ENCODE results near the gene EIF5B. TPM values are rescaled to one million over a fixed set of nuclear protein-coding genes. Genes with fewer than 3 reads are reported as not detected.

Gene EIF5B
- total and polyA plus RNA-seq, 3 experiments from 2014 or later: 18.1 to 96.2 (median 82.8) TPM

DNA sequence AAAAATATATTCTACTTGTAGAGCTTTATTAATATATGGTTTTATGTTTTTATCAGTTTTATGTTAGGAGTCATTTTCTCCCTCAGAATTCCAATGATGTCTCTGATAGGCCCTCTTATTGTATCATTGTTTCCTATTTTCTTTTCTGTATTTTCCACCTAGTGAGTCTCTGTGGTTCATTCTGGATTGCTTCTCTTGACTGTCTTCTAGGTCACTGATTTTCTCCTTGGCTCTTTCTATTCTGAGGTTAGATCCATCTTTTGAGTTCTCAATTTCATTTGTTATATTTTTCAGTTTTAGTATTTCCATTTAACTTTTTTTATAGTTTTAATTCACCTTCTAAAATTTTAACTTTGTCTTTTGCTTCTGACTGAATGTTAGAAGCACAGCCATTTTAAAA is 37.6 kb downstream of the EIF5B start:
- peaks cover 29% of the 10 kb centered on the region for H3K36me3 ChIP-seq (ENCODE audit: insufficient read depth, low read length)
- H3K4me1 ChIP-seq (ENCODE audit: insufficient read depth, low read length): no peaks in the 10 kb centered on the region
- DNase-seq: no peak
- Mint-ChIP-seq H3K4me1 (peaks cover 3 to 7% (median 3%) of the 10 kb centered on the region in 3 donors), H3K27me3 (no peaks in the 10 kb centered on the region), H3K27ac (no peak overlapping the region), H3K9me3 (peaks cover 0 to 7% (median 4%) of the 10 kb centered on the region in 5 donors), H3K36me3 (peaks cover 27 to 87% (median 36%) of the 10 kb centered on the region in 3 donors), H3K4me3 (no peak overlapping the region)
- H3K27ac ChIP-seq (ENCODE audit: low read depth, low read length): no peak overlapping the region
- H3K4me3 ChIP-seq (ENCODE audit: low read length): no peak overlapping the region
- ChIA-PET POLR2A (no interaction called here), CTCF (interaction anchor here (0.7 kb wide), 1 partner anchor 24 kb away, joined by 3 read pairs; no protein-coding TSS in a partner anchor)
- no peaks in the 10 kb centered on the region for H3K9me3 ChIP-seq (ENCODE audit: low read length)
- H3K27me3 ChIP-seq (ENCODE audit: insufficient read depth, low read length, poor library complexity, severe bottlenecking): no peaks in the 10 kb centered on the region

DNA sequence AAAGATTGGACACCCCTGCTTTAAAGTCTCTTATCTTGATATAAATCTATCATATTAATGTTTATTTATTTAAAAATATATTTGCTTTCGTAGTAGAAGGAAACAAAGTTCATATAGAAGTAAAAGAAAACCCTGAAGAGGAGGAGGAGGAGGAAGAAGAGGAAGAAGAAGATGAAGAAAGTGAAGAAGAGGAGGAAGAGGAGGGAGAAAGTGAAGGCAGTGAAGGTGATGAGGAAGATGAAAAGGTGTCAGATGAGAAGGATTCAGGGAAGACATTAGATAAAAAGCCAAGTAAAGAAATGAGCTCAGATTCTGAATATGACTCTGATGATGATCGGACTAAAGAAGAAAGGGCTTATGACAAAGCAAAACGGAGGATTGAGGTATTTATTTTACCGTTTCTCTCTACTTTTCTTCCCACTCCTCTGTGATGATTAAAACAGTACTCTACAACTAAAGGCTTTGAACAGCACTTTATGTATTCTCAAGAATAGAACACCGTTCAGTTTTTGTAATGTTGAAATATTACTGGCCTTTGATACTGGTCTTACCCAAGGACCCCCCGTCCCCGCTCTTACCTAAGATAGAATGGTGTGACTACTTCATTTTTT is 39.2 kb downstream of the EIF5B start:
- Mint-ChIP-seq H3K27ac (peak overlapping the region in 3 of 8 donors; percentile 67 to 83 (median 83)), H3K4me3 (no peak overlapping the region), H3K27me3 (no peaks in the 10 kb centered on the region), H3K36me3 (peaks cover 27 to 91% (median 43%) of the 10 kb centered on the region in 3 donors), H3K4me1 (peaks cover 3 to 7% (median 3%) of the 10 kb centered on the region in 3 donors), H3K9me3 (peaks cover 0 to 7% (median 4%) of the 10 kb centered on the region in 5 donors)
- POLR2A ChIA-PET: no interaction called here
- Histone ChIP-seq H3K36me3 (ENCODE audit: insufficient read depth, low read length) (peaks cover 26% of the 10 kb centered on the region), H3K27ac (ENCODE audit: low read depth, low read length) (no peak overlapping the region), H3K9me3 (ENCODE audit: low read length) (no peaks in the 10 kb centered on the region), H3K4me3 (ENCODE audit: low read length) (no peak overlapping the region), H3K4me1 (ENCODE audit: insufficient read depth, low read length) (no peaks in the 10 kb centered on the region), H3K27me3 (ENCODE audit: insufficient read depth, low read length, poor library complexity, severe bottlenecking) (no peaks in the 10 kb centered on the region)
- CTCF ChIA-PET: no interaction called here
- no peak for DNase-seq

DNA sequence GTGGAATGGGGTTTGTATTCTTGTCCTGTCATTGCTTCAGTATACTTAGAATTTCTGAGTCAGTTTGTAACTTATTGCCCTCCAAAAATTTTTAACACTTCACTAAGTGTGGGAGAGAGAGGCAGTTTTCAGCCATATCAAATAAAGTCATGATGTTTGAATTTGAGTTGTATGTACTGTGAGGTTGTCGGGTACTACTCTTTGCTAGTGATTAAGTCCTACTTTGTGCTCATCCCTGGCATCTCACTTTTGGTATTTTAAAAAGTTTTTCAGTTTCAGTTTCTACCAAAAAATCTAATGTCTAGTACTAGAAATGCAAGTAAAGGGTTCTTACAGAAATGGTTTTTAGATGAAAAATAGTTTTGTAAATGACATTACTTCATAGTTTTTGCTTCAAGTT is 40.7 kb downstream of the EIF5B start:
- no peak overlapping the region for H3K4me3 Mint-ChIP-seq
- peaks cover 0 to 7% (median 4%) of the 10 kb centered on the region in 5 donors for H3K9me3 Mint-ChIP-seq

DNA sequence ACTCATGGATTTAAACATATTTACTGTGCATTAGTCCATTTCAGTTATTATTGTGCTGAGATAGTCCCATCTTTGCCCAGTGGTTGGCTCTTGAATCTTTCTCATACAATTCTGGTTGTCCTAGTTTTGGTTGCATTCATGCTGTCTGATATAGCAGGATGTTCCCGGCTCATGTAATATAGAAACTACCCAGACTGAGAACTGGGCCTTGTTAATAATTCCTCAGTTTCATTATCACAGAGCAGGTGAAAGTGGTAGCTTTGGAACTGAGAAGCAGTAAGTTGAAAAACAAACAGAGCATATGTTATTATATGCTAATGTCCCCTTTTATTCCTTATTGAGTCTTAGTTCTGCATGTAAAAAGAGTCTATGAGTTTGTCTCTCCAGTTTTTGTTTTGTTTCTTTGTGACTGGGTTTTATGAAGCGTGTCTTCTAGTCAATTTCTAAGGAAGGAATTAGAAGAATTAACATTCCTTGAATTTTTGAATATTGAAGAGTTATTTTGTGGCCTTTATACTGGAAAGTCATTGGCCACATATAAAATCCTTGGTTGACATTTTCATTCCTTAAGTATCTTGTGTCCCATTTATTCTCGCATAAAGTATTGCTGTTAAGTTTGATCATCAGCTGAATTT is 43.3 kb downstream of the EIF5B start:
- POLR2A ChIA-PET: no interaction called here
- Histone ChIP-seq H3K4me1 (ENCODE audit: insufficient read depth, low read length) (no peaks in the 10 kb centered on the region), H3K36me3 (ENCODE audit: insufficient read depth, low read length) (peaks cover 26% of the 10 kb centered on the region), H3K9me3 (ENCODE audit: low read length) (no peaks in the 10 kb centered on the region), H3K27ac (ENCODE audit: low read depth, low read length) (no peak overlapping the region), H3K27me3 (ENCODE audit: insufficient read depth, low read length, poor library complexity, severe bottlenecking) (no peaks in the 10 kb centered on the region), H3K4me3 (ENCODE audit: low read length) (no peak overlapping the region)
- peaks cover 4 to 90% (median 34%) of the 10 kb centered on the region in 3 donors for H3K36me3 Mint-ChIP-seq
- peak overlapping the region in 4 of 8 donors; percentile 16 to 52 (median 26) for H3K27ac Mint-ChIP-seq
- H3K4me1 Mint-ChIP-seq: peaks cover 3 to 9% (median 7%) of the 10 kb centered on the region in 3 donors
- no peak overlapping the region for H3K4me3 Mint-ChIP-seq
- H3K9me3 Mint-ChIP-seq: no peaks in the 10 kb centered on the region
- no peak for DNase-seq
- no peaks in the 10 kb centered on the region for H3K27me3 Mint-ChIP-seq
- CTCF ChIA-PET: no interaction called here

More for the DNA sequence above, 40.7 kb downstream of the EIF5B start:
- peaks cover 3 to 7% (median 3%) of the 10 kb centered on the region in 3 donors for H3K4me1 Mint-ChIP-seq
- H3K4me3 ChIP-seq (ENCODE audit: low read length): no peak overlapping the region
- no peak overlapping the region for H3K27ac ChIP-seq (ENCODE audit: low read depth, low read length)
- peaks cover 22 to 94% (median 39%) of the 10 kb centered on the region in 3 donors for H3K36me3 Mint-ChIP-seq
- no peaks in the 10 kb centered on the region for H3K27me3 ChIP-seq (ENCODE audit: insufficient read depth, low read length, poor library complexity, severe bottlenecking)
- peaks cover 25% of the 10 kb centered on the region for H3K36me3 ChIP-seq (ENCODE audit: insufficient read depth, low read length)
- H3K27me3 Mint-ChIP-seq: no peaks in the 10 kb centered on the region
- no peak for DNase-seq
- no peaks in the 10 kb centered on the region for H3K9me3 ChIP-seq (ENCODE audit: low read length)
- H3K27ac Mint-ChIP-seq: peak overlapping the region in 1 of 8 donors; percentile 32
- no peaks in the 10 kb centered on the region for H3K4me1 ChIP-seq (ENCODE audit: insufficient read depth, low read length)
- POLR2A ChIA-PET: no interaction called here
- CTCF ChIA-PET: no interaction called here

DNA sequence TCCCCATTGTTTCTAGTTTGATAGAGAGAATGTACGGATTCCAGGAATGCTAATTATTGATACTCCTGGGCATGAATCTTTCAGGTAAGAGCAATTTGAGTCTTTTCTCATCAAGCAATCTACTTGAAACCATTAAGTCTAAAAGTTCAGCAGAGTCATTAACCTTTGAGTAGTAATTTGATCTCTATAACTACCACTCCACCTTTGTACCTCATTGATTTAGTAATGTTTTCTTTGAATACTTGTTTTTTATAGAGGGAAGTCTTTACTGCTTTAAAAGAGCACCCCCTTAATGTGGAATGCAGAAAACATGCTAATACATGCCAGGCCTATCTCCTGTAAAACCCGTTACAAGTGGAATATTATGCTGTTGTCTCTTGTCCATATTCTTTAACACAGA is 45.0 kb downstream of the EIF5B start:
- POLR2A ChIA-PET: no interaction called here
- CTCF ChIA-PET: interaction anchor here (1.1 kb wide), 1 partner anchor 11 kb away, joined by 4 read pairs; no protein-coding TSS in a partner anchor
- no peaks in the 10 kb centered on the region for H3K9me3 Mint-ChIP-seq
- Histone ChIP-seq H3K4me3 (ENCODE audit: low read length) (no peak overlapping the region), H3K9me3 (ENCODE audit: low read length) (no peaks in the 10 kb centered on the region), H3K36me3 (ENCODE audit: insufficient read depth, low read length) (peaks cover 19% of the 10 kb centered on the region), H3K4me1 (ENCODE audit: insufficient read depth, low read length) (no peaks in the 10 kb centered on the region), H3K27me3 (ENCODE audit: insufficient read depth, low read length, poor library complexity, severe bottlenecking) (no peaks in the 10 kb centered on the region), H3K27ac (ENCODE audit: low read depth, low read length) (no peak overlapping the region)
- no peaks in the 10 kb centered on the region for H3K27me3 Mint-ChIP-seq
- peak overlapping the region in 1 of 8 donors; percentile 36 for H3K27ac Mint-ChIP-seq
- DNase-seq: no peak
- H3K36me3 Mint-ChIP-seq: peaks cover 4 to 85% (median 32%) of the 10 kb centered on the region in 3 donors
- peaks cover 0 to 9% (median 7%) of the 10 kb centered on the region in 3 donors for H3K4me1 Mint-ChIP-seq
- no peak overlapping the region for H3K4me3 Mint-ChIP-seq

DNA sequence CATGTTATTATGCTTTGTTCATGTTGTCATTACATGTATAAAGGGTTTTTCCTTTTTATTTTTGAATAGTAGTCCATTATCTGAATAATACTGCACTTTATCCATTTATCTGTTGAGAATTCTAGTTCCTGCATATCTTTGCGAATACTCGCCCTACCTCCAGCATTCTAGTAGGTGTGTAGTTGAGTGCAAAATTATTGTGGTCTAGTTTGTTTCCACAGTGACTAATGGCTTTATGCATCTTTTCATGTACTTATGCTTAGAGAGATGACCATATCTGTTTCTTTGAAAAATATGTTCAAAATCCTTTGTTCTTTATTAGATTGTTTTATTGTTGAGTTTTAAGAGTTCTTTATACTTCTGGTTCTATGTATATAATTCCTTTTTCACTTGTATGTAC is 48.8 kb downstream of the EIF5B start:
- CTCF ChIA-PET: no interaction called here
- peaks cover 0 to 5% (median 4%) of the 10 kb centered on the region in 3 donors for H3K4me1 Mint-ChIP-seq
- peak overlapping the region in 1 of 8 donors; percentile 11 for H3K27ac Mint-ChIP-seq
- H3K4me3 ChIP-seq (ENCODE audit: low read length): no peak overlapping the region
- peaks cover 13% of the 10 kb centered on the region for H3K36me3 ChIP-seq (ENCODE audit: insufficient read depth, low read length)
- H3K36me3 Mint-ChIP-seq: peaks cover 12 to 69% (median 31%) of the 10 kb centered on the region in 3 donors
- H3K9me3 Mint-ChIP-seq: no peaks in the 10 kb centered on the region
- no peaks in the 10 kb centered on the region for H3K9me3 ChIP-seq (ENCODE audit: low read length)
- H3K27me3 Mint-ChIP-seq: no peaks in the 10 kb centered on the region
- H3K4me1 ChIP-seq (ENCODE audit: insufficient read depth, low read length): no peaks in the 10 kb centered on the region
- DNase-seq: no peak
- H3K4me3 Mint-ChIP-seq: no peak overlapping the region
- H3K27me3 ChIP-seq (ENCODE audit: insufficient read depth, low read length, poor library complexity, severe bottlenecking): no peaks in the 10 kb centered on the region
- POLR2A ChIA-PET: no interaction called here
- no peak overlapping the region for H3K27ac ChIP-seq (ENCODE audit: low read depth, low read length)

DNA sequence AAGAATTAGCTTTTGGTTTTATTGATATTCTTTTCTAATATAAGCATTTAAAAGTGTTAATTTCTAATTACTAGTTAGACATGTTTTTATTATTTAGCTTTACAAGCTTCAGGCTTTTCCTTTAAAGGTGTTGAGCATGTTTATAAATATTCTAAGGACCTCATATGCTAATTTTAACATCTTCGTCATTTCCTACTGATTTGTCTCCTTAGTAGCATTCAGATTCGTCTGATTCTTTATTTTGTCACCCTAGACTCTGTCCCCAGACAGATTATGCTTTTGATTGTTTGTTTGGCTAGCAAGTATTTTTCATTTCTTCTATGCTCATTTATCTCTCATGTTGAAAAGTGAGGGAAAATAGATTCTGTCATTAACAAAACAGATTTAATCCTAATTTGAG is 51.7 kb downstream of the EIF5B start:
- Mint-ChIP-seq H3K4me3 (no peak overlapping the region), H3K27me3 (no peaks in the 10 kb centered on the region), H3K36me3 (peaks cover 14 to 65% (median 27%) of the 10 kb centered on the region in 3 donors), H3K4me1 (peaks cover 0 to 5% (median 4%) of the 10 kb centered on the region in 3 donors), H3K9me3 (no peaks in the 10 kb centered on the region), H3K27ac (peak overlapping the region in 2 of 8 donors; percentile 56 to 70)
- H3K4me1 ChIP-seq (ENCODE audit: insufficient read depth, low read length): no peaks in the 10 kb centered on the region
- CTCF ChIA-PET: no interaction called here
- POLR2A ChIA-PET: no interaction called here
- DNase-seq: no peak
- H3K4me3 ChIP-seq (ENCODE audit: low read length): no peak overlapping the region
- H3K27ac ChIP-seq (ENCODE audit: low read depth, low read length): no peak overlapping the region
- H3K9me3 ChIP-seq (ENCODE audit: low read length): no peaks in the 10 kb centered on the region
- peaks cover 20% of the 10 kb centered on the region for H3K36me3 ChIP-seq (ENCODE audit: insufficient read depth, low read length)
- no peaks in the 10 kb centered on the region for H3K27me3 ChIP-seq (ENCODE audit: insufficient read depth, low read length, poor library complexity, severe bottlenecking)

DNA sequence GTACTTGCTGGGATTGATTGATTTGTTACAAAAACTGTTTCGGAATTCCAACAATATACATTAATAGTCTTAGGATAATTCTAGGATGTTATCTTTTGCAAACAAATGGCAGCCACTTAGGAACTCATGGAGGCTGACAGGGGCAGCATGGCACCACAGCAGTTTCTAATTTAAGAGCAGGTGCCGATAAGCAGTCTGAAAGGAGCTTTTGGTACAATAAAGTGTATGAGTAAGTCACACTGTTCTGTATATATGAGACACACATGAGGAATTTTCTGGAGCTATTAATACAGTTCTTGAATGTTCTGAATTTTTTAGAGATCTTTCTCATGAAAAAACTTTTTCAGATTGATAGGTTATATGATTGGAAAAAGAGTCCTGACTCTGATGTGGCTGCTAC is 52.2 kb downstream of the EIF5B start:
- no peaks in the 10 kb centered on the region for H3K9me3 ChIP-seq (ENCODE audit: low read length)
- POLR2A ChIA-PET: no interaction called here
- H3K4me1 ChIP-seq (ENCODE audit: insufficient read depth, low read length): no peaks in the 10 kb centered on the region
- H3K4me3 ChIP-seq (ENCODE audit: low read length): no peak overlapping the region
- peak overlapping the region in 2 of 8 donors; percentile 19 to 27 for H3K27ac Mint-ChIP-seq
- peaks cover 24% of the 10 kb centered on the region for H3K36me3 ChIP-seq (ENCODE audit: insufficient read depth, low read length)
- DNase-seq: no peak
- peaks cover 0 to 4% (median 4%) of the 10 kb centered on the region in 3 donors for H3K4me1 Mint-ChIP-seq
- no peak overlapping the region for H3K27ac ChIP-seq (ENCODE audit: low read depth, low read length)
- H3K27me3 Mint-ChIP-seq: no peaks in the 10 kb centered on the region
- no peaks in the 10 kb centered on the region for H3K27me3 ChIP-seq (ENCODE audit: insufficient read depth, low read length, poor library complexity, severe bottlenecking)
- H3K36me3 Mint-ChIP-seq: peaks cover 16 to 67% (median 27%) of the 10 kb centered on the region in 3 donors
- no peaks in the 10 kb centered on the region for H3K9me3 Mint-ChIP-seq
- CTCF ChIA-PET: no interaction called here
- no peak overlapping the region for H3K4me3 Mint-ChIP-seq
